PC-9 (cell line): ENCODE data around the gene NSD2.
A peak's percentile ranks its signal among the peaks of the same experiment; 100 is the strongest.

ENCODE experiments used
- EZH2 ChIP-seq: fragments of 200-600 bp; sonication (generic); IDR thresholded peaks from 2 replicates; pipeline ENCODE4 v1.8.0; 2017; ENCODE audit warnings: antibody characterized with exemption, low read depth
- TF ChIP-seq, protein P1 (sequence below): fragments of 200-600 bp; sonication (generic); conservative IDR thresholded peaks from 2 replicates; pipeline ENCODE4 v1.6.1; 2017; ENCODE audit warnings: mixed run types, antibody characterized with exemption, mild to moderate bottlenecking, moderate library complexity

DNA sequence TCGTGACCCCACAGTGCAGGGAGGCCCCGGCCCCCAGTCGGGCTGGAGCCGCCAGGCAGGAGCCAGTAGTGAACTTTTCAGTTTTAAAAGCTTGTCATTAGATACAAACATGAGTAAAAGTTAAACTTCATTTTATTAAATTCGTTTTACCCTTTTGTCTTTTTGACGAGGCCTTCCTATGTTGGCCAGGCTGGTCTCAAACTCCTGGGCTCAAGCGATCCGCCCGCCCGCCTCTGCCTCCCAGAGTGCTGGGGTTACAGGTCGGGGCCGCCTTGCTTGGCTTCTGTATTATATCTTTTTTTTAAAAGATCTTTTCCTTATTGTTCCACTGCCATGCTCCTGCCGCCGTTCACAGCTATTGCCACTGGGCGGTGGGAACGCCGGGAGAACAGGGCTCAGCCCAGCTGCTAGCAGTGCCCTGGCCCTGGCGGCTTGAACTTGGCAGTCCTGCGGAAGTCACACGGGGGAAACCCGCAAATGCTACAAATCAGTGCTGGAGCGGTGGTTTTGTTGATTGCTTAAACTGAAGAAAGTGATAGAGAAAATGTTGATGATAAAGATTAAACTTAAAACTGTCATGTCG, 138.5 kb downstream of the NSD2 start:
- TF ChIP-seq, protein P1, sequence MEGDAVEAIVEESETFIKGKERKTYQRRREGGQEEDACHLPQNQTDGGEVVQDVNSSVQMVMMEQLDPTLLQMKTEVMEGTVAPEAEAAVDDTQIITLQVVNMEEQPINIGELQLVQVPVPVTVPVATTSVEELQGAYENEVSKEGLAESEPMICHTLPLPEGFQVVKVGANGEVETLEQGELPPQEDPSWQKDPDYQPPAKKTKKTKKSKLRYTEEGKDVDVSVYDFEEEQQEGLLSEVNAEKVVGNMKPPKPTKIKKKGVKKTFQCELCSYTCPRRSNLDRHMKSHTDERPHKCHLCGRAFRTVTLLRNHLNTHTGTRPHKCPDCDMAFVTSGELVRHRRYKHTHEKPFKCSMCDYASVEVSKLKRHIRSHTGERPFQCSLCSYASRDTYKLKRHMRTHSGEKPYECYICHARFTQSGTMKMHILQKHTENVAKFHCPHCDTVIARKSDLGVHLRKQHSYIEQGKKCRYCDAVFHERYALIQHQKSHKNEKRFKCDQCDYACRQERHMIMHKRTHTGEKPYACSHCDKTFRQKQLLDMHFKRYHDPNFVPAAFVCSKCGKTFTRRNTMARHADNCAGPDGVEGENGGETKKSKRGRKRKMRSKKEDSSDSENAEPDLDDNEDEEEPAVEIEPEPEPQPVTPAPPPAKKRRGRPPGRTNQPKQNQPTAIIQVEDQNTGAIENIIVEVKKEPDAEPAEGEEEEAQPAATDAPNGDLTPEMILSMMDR = peak; percentile 38; the same call in 1 of the 2 replicates
- no peak for TF ChIP-seq EZH2
